HepG2 (cell line): ENCODE data around the gene SULT2B1. TPM values are rescaled to one million over a fixed set of nuclear protein-coding genes. Genes with fewer than 3 reads are reported as not detected.

Source experiments
- FLYWCH1 ChIP-seq: sonication (generic); formaldehyde crosslinking; IDR thresholded peaks from 2 replicates; pipeline ENCODE4 v1.8.1; 2023; ENCODE audit warnings: mild to moderate bottlenecking, missing genetic modification reagents
- GABPA ChIP-seq, 2 experiments: IDR thresholded peaks; 2 replicates each; pipeline ENCODE4 v1.6.1; 2011 to 2016; ENCODE audit warnings: low read depth in 2 of 2, low read length in 1 of 2, missing biosample characterization in 1 of 2, missing genetic modification characterization in 1 of 2
- GTF3A ChIP-seq: sonication (generic); formaldehyde crosslinking; conservative IDR thresholded peaks from 2 replicates; pipeline ENCODE4 v1.4.0; 2020; ENCODE audit warnings: mild to moderate bottlenecking, missing genetic modification reagents
- KLF13 ChIP-seq: sonication (generic); formaldehyde crosslinking; IDR thresholded peaks from 2 replicates; pipeline ENCODE4 v1.4.0; 2020; ENCODE audit warnings: mild to moderate bottlenecking, missing genetic modification reagents
- MED8 ChIP-seq: sonication (generic); formaldehyde crosslinking; IDR thresholded peaks from 2 replicates; pipeline ENCODE4 v1.8.1; 2023; ENCODE audit warnings: mild to moderate bottlenecking, missing genetic modification reagents; ENCODE audit not compliant: insufficient replicate concordance
- NFYB ChIP-seq: sonication (generic); formaldehyde crosslinking; IDR thresholded peaks from 2 replicates; pipeline ENCODE4 v1.4.0; 2020; ENCODE audit warnings: missing genetic modification reagents
- SCMH1 ChIP-seq: sonication (generic); formaldehyde crosslinking; IDR thresholded peaks from 2 replicates; pipeline ENCODE4 v1.9.0; 2021; ENCODE audit warnings: missing genetic modification reagents, mild to moderate bottlenecking, borderline replicate concordance
- TFDP1 ChIP-seq: IDR thresholded peaks from 2 replicates; pipeline ENCODE4 v1.6.1; 2016; ENCODE audit warnings: missing compliant biosample characterization, missing genetic modification reagents, borderline replicate concordance
- TOPORS ChIP-seq: sonication (generic); formaldehyde crosslinking; IDR thresholded peaks from 2 replicates; pipeline ENCODE4 v1.8.0; 2023; ENCODE audit warnings: mild to moderate bottlenecking, missing genetic modification reagents
- U2AF2 ChIP-seq: fragments of 200-400 bp; formaldehyde crosslinking; IDR thresholded peaks from 2 replicates; pipeline ENCODE4 v1.6.1; 2017; ENCODE audit warnings: low read depth, mild to moderate bottlenecking, low read length
- ZFP62 ChIP-seq: sonication (generic); formaldehyde crosslinking; IDR thresholded peaks from 2 replicates; pipeline ENCODE4 v1.4.0; 2020; ENCODE audit warnings: missing genetic modification reagents
- ZFP90 ChIP-seq: sonication (generic); formaldehyde crosslinking; IDR thresholded peaks from 2 replicates; pipeline ENCODE4 v1.8.0; 2022; ENCODE audit warnings: missing genetic modification reagents, mild to moderate bottlenecking, inconsistent platforms, borderline replicate concordance
- ZNF121 ChIP-seq: sonication (generic); formaldehyde crosslinking; IDR thresholded peaks from 2 replicates; pipeline ENCODE4 v1.5.0; 2020; ENCODE audit warnings: mild to moderate bottlenecking, missing genetic modification reagents
- ZNF225 ChIP-seq: sonication (generic); formaldehyde crosslinking; IDR thresholded peaks from 2 replicates; pipeline ENCODE4 v1.4.0; 2020; ENCODE audit warnings: mild to moderate bottlenecking, missing genetic modification reagents
- ZNF274 ChIP-seq: sonication (generic); formaldehyde crosslinking; IDR thresholded peaks from 2 replicates; pipeline ENCODE4 v1.5.1; 2020; ENCODE audit warnings: mild to moderate bottlenecking, missing genetic modification reagents
- ZNF329 ChIP-seq: sonication (generic); formaldehyde crosslinking; IDR thresholded peaks from 2 replicates; pipeline ENCODE4 v1.9.0; 2021; ENCODE audit warnings: low read depth, mild to moderate bottlenecking, missing genetic modification reagents
- ZNF33A ChIP-seq: sonication (generic); formaldehyde crosslinking; IDR thresholded peaks from 2 replicates; pipeline ENCODE4 v1.5.1; 2020; ENCODE audit warnings: missing genetic modification reagents, mild to moderate bottlenecking, moderate library complexity, borderline replicate concordance
- ZNF567 ChIP-seq: sonication (generic); formaldehyde crosslinking; IDR thresholded peaks from 2 replicates; pipeline ENCODE4 v1.8.1; 2023; ENCODE audit warnings: mild to moderate bottlenecking, missing genetic modification reagents, borderline replicate concordance
- ZNF619 ChIP-seq: sonication (generic); formaldehyde crosslinking; IDR thresholded peaks from 2 replicates; pipeline ENCODE4 v1.4.0; 2020; ENCODE audit warnings: mild to moderate bottlenecking, missing genetic modification reagents
- polyA plus RNA-seq, 8 experiments: library from polyadenylated mRNA; depleted of rRNA in 3 of 8; stranded (reverse) in 7 of 8; unstranded in 1 of 8; fragments of >200 nt; fragmentation: Illumina TruSeq in 4 of 8; extraction: Trizol in 4 of 8; gene quantifications; 2 replicates each; pipeline versions ENCODE4 v1.2.1 to v1.2.3, GENCODE V29; 2011 to 2016; ENCODE audit warnings: low read depth in 4 of 8, missing spikeins in 1 of 8, mixed read lengths in 1 of 8; ENCODE audit not compliant: insufficient read depth in 1 of 8
- total RNA-seq, 5 experiments: library from RNA; depleted of rRNA; stranded (reverse); fragments of >200 nt; fragmentation: Illumina TruSeq; extraction: Trizol; gene quantifications; 2 replicates each; pipeline ENCODE4 v1.2.3, GENCODE V29; 2016; ENCODE audit warnings: low read depth in 1 of 5
- TF ChIP-seq, protein P1 (sequence below): sonication (generic); formaldehyde crosslinking; conservative IDR thresholded peaks from 2 replicates; pipeline ENCODE4 v1.8.0; 2022; ENCODE audit warnings: low read depth, missing genetic modification reagents
- TF ChIP-seq, protein P2 (sequence below): sonication (generic); formaldehyde crosslinking; IDR thresholded peaks from 2 replicates; pipeline ENCODE4 v1.8.1; 2023; ENCODE audit warnings: mild to moderate bottlenecking, missing genetic modification reagents
- TF ChIP-seq, protein P3 (sequence below): sonication (generic); formaldehyde crosslinking; IDR thresholded peaks from 2 replicates; pipeline ENCODE4 v1.5.0; 2020; ENCODE audit warnings: mild to moderate bottlenecking, missing genetic modification reagents

Gene SULT2B1
- total and polyA plus RNA-seq, 2 of the 13 experiments (the other 11 are each of a cell fraction or from before 2014, with no cell fraction given): 0.13 TPM; not detected in 1

DNA sequence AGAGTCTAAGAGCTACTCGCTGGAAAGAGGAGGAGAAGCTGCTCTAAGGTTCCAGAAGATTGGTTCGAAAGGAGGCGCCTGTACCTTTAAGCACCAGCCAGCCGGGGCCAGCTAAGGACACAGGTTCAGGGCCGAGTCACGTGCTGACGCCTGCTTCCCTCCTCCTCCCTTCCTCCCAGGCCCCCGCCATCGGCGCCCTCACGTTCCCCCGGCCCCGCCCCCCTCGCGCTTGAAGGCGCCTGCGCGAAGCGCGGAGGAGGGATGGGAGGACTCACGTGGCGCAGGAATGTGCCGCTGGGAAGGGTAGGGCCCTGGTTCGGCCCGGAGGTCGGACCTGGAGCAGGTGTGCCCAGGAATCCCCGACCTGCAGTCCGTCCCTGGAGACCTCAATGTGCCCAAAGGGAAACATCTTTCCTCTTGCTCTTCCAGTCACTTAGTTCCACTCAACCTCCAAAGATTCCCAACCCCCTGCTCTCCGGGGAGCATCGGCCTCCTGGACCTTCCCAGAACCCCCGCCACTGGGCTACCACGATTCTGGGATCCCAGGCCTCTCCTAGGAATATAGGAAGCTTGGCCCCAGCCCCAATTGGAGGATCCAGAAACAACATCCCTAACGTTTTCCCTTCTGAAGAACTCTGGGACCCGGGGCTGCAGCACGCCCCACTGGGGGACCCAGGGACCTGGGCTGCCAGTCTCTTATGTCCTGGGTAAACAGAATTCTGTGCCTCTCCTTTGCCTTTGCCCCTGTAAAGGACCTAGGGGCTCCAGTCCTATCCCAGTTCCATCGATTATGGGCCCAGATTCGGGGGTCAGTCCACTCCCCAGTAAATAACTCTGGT lies 82.7 kb downstream of the SULT2B1 start (continued):
- TF ChIP-seq MED8 (CRISPR knock-in tag) (no peak), ZFP90 (CRISPR knock-in tag) (0 out of 2 replicates have a peak, but pooled peaks have one; percentile 25), FLYWCH1 (no peak), SCMH1 (CRISPR knock-in tag) (no peak), ZNF33A (CRISPR knock-in tag) (no peak), GTF3A (no peak), ZNF619 (CRISPR knock-in tag) (no peak), ZNF567 (CRISPR knock-in tag) (no peak), ZNF225 (CRISPR knock-in tag) (no peak), TOPORS (CRISPR knock-in tag) (no peak), ZNF329 (no peak), ZNF274 (CRISPR knock-in tag) (peak; percentile 65; the same call in 1 of the 2 replicates), ZNF121 (no peak), ZFP62 (no peak), TFDP1 (CRISPR knock-in tag) (peak; percentile 92), NFYB (CRISPR knock-in tag) (no peak), KLF13 (no peak), U2AF2 (no peak), GABPA (IDR thresholded peaks at IDR 0.05; ENCODE audit: low read depth, low read length) (no peak), GABPA (CRISPR knock-in tag; IDR thresholded peaks at IDR 0.05; ENCODE audit: low read depth) (peak; percentile 35; the same call in 1 of the 2 replicates)
- TF ChIP-seq, protein P1, sequence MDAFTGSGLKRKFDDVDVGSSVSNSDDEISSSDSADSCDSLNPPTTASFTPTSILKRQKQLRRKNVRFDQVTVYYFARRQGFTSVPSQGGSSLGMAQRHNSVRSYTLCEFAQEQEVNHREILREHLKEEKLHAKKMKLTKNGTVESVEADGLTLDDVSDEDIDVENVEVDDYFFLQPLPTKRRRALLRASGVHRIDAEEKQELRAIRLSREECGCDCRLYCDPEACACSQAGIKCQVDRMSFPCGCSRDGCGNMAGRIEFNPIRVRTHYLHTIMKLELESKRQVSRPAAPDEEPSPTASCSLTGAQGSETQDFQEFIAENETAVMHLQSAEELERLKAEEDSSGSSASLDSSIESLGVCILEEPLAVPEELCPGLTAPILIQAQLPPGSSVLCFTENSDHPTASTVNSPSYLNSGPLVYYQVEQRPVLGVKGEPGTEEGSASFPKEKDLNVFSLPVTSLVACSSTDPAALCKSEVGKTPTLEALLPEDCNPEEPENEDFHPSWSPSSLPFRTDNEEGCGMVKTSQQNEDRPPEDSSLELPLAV: no peak
- TF ChIP-seq, protein P2, sequence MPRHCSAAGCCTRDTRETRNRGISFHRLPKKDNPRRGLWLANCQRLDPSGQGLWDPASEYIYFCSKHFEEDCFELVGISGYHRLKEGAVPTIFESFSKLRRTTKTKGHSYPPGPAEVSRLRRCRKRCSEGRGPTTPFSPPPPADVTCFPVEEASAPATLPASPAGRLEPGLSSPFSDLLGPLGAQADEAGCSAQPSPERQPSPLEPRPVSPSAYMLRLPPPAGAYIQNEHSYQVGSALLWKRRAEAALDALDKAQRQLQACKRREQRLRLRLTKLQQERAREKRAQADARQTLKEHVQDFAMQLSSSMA: no peak
- TF ChIP-seq, protein P3, sequence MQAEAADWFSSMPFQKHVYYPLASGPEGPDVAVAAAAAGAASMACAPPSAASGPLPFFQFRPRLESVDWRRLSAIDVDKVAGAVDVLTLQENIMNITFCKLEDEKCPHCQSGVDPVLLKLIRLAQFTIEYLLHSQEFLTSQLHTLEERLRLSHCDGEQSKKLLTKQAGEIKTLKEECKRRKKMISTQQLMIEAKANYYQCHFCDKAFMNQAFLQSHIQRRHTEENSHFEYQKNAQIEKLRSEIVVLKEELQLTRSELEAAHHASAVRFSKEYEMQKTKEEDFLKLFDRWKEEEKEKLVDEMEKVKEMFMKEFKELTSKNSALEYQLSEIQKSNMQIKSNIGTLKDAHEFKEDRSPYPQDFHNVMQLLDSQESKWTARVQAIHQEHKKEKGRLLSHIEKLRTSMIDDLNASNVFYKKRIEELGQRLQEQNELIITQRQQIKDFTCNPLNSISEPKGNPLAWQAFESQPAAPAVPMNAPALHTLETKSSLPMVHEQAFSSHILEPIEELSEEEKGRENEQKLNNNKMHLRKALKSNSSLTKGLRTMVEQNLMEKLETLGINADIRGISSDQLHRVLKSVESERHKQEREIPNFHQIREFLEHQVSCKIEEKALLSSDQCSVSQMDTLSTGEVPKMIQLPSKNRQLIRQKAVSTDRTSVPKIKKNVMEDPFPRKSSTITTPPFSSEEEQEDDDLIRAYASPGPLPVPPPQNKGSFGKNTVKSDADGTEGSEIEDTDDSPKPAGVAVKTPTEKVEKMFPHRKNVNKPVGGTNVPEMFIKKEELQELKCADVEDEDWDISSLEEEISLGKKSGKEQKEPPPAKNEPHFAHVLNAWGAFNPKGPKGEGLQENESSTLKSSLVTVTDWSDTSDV: no peak
